ENCODE data around the gene PITPNB.

Gene PITPNB

DNA sequence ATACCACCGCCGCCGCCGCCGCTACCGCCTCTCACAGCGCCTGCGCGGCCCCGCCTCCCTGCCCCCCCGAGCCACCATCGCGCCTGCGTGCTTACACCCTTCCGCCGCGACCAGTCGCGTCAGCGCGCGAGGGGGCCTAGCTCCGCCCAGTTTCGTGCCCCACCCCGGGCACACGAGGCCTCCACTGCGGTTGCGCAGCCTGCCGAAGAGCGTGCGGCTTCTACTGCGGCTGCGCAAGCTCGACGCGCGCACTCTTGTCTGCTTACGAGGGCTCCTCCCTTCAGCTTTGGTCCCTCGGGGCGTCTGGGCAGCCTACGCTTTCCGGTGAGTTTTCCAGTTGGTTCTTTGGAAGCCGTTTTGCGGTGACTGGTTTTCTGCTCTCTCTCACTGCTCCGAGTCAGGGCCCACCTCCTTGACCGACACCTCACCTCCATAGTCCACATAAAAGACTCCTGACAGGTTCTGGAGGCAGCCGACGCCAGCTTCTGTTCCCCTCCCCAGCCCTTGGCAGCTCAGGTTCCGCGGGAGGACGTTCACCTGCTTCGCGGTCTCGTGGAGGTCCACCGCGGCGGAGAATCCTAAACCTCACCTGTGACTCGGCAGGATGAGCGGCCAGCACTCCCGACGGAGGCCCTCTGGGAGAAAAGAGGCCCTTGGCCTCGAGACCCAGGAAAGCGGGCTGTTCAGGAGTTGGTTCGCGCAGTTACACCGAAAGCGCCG, at the start of gene PITPNB:
TSS of gene PITPNB (minus strand) at position 35 of the 720 bp plus-strand sequence. CDS start 65 bp downstream, outside the sequence.
- TF ChIP-seq, protein P1, sequence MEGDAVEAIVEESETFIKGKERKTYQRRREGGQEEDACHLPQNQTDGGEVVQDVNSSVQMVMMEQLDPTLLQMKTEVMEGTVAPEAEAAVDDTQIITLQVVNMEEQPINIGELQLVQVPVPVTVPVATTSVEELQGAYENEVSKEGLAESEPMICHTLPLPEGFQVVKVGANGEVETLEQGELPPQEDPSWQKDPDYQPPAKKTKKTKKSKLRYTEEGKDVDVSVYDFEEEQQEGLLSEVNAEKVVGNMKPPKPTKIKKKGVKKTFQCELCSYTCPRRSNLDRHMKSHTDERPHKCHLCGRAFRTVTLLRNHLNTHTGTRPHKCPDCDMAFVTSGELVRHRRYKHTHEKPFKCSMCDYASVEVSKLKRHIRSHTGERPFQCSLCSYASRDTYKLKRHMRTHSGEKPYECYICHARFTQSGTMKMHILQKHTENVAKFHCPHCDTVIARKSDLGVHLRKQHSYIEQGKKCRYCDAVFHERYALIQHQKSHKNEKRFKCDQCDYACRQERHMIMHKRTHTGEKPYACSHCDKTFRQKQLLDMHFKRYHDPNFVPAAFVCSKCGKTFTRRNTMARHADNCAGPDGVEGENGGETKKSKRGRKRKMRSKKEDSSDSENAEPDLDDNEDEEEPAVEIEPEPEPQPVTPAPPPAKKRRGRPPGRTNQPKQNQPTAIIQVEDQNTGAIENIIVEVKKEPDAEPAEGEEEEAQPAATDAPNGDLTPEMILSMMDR (IDR thresholded peaks at IDR 0.05), result no peak
- no peaks in the 10 kb centered on the region for H3K27me3 ChIP-seq (ENCODE audit: control insufficient read depth, insufficient read depth, low read length)

DNA sequence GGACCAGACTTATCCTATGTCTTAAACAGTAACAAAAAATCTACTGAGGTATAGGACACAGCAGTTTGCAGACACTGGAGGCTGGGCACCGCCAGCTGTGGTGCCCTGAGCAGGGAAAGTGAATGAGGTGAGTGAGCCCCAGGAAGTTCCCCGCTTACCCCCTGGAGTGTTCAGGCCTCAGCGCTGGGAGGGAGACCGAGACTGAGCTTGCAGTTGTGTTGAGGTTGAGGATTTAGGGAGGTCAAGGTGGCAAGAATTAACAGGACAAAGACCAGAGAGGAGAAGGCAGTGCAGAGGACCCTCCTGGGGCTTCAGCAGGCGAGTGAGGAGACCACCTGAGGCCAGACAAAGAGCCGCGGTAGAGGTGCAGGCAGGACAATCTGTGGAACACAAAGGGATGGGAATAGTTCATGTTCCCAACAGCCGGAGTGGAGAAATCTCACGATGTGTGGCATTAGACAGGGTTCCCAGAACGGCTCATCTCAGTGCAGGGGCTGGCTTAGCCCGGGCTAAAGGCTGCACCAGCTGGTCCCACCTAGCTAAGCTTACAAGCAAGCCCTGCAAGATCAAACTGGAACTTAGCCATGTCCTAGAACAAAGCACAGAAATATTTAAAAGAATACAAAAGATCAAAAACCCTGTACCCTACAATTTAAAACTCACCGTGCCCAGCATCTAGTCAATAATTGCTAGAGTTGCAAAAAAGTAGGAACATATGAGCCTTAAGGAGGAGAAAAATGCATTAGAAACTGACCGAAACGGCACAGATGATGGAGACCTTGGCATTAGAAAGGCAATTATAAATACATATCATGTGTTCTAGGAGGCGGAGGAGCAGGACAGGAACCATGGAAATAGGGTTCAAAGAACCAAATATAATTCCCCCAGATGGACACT, 47.4 kb upstream of the PITPNB start:
- no peak overlapping the region for H3K4me3 ChIP-seq (ENCODE audit: low read depth, low read length)
- TF ChIP-seq, protein P1 (IDR thresholded peaks at IDR 0.05), result no peak
- no peaks in the 10 kb centered on the region for H3K79me2 ChIP-seq
- no peaks in the 10 kb centered on the region for H3K36me3 ChIP-seq (ENCODE audit: control insufficient read depth, insufficient read depth, low read length)
- no peaks in the 10 kb centered on the region for H3K27me3 ChIP-seq (ENCODE audit: control insufficient read depth, insufficient read depth, low read length)
- no peak overlapping the region for H3K4me2 ChIP-seq (ENCODE audit: low read length)
- peaks cover under 1% of the 10 kb centered on the region for H3K4me1 ChIP-seq
- H3K9ac ChIP-seq, result no peak overlapping the region
- no peak overlapping the region for H2AFZ ChIP-seq
- H3K9me3 ChIP-seq (ENCODE audit: control insufficient read depth, low read length), result no peaks in the 10 kb centered on the region
- H3K27ac ChIP-seq, result no peak overlapping the region

More for the DNA sequence above, at the start of gene PITPNB:
- no peak within 1 kb of the TSS for H3K9ac ChIP-seq
- no peaks in the 10 kb centered on the region for H3K4me1 ChIP-seq
- peak within 1 kb of the TSS; percentile 92 for H3K4me3 ChIP-seq (ENCODE audit: low read depth, low read length)
- H3K27ac ChIP-seq, result peak within 1 kb of the TSS; percentile 90
- peaks cover 3% of the 10 kb centered on the region for H3K79me2 ChIP-seq
- peak within 1 kb of the TSS; percentile 82 for H2AFZ ChIP-seq
- H3K9me3 ChIP-seq (ENCODE audit: control insufficient read depth, low read length), result no peaks in the 10 kb centered on the region
- H3K4me2 ChIP-seq (ENCODE audit: low read length), result peak within 1 kb of the TSS; percentile 99
- H3K36me3 ChIP-seq (ENCODE audit: control insufficient read depth, insufficient read depth, low read length), result no peaks in the 10 kb centered on the region

DNA sequence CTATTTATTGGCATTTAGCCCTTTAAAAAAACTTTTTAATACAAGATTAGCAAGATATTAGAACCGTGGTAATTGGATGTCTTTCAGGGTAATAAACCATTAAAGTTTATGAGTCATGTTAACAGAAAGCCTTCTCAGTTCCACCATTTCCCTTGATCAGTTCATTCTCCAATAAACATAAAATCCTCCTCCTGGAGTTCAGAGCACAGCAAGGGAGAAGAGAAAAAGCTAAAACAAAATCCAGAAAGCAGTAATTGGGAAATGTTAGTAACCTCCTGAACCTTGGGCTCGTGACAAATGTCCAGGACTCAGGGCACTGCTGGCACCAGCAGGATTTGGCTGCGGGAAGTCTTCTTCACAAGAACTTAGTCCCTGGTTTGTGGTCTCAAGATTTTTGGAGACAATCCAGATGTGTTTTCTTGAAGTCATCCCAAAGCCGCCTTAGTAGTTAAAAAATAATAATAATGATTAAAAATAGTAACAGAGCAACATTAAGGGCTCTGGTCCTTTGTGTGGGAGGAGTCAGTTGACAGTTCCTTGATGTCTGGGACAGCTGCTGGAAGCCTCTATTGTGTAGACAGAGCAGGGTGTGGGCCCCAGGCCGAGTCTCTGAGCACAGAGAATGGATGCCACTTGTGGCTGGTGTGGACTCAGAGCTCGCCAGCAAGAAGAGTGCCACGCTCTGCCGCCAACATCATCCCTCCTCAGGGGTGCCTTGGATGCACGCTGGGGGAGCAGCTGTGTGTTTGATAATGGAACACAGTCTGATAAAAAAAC, 43.4 kb upstream of the PITPNB start:
- H2AFZ ChIP-seq, result no peak overlapping the region
- H3K4me3 ChIP-seq (ENCODE audit: low read depth, low read length), result no peak overlapping the region
- TF ChIP-seq, protein P1 (IDR thresholded peaks at IDR 0.05), result no peak
- H3K9me3 ChIP-seq (ENCODE audit: control insufficient read depth, low read length), result no peaks in the 10 kb centered on the region
- no peak overlapping the region for H3K27ac ChIP-seq
- no peak overlapping the region for H3K4me2 ChIP-seq (ENCODE audit: low read length)
- H3K79me2 ChIP-seq, result no peaks in the 10 kb centered on the region
- H3K4me1 ChIP-seq, result peaks cover 2% of the 10 kb centered on the region
- H3K27me3 ChIP-seq (ENCODE audit: control insufficient read depth, insufficient read depth, low read length), result no peaks in the 10 kb centered on the region
- H3K36me3 ChIP-seq (ENCODE audit: control insufficient read depth, insufficient read depth, low read length), result no peaks in the 10 kb centered on the region
- H3K9ac ChIP-seq, result no peak overlapping the region

DNA sequence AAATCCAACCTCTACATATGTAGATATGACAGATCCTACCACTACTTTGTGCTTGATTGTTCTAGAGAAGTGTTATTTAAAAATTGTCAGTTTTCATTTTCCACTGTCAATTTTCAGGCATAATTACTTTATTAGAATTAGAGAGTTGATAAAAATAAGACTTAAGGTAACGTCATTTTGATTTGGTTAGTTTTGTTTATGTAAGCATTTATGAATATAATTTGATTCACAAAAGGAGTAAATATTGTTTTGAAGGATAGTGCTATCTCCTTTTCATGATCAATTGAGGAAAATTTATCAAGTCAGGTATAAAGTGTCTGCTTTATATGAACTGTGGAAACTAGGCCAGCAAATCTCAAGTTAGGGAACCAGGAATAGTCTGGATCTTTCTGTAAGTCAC, 42.6 kb upstream of the PITPNB start:
- H2AFZ ChIP-seq, result no peak overlapping the region
- no peak overlapping the region for H3K4me3 ChIP-seq (ENCODE audit: low read depth, low read length)
- no peak overlapping the region for H3K4me2 ChIP-seq (ENCODE audit: low read length)
- no peak overlapping the region for H3K27ac ChIP-seq
- peaks cover 2% of the 10 kb centered on the region for H3K4me1 ChIP-seq
- H3K9ac ChIP-seq, result no peak overlapping the region
- no peaks in the 10 kb centered on the region for H3K79me2 ChIP-seq
- H3K36me3 ChIP-seq (ENCODE audit: control insufficient read depth, insufficient read depth, low read length), result no peaks in the 10 kb centered on the region
- no peaks in the 10 kb centered on the region for H3K27me3 ChIP-seq (ENCODE audit: control insufficient read depth, insufficient read depth, low read length)
- H3K9me3 ChIP-seq (ENCODE audit: control insufficient read depth, low read length), result no peaks in the 10 kb centered on the region
- TF ChIP-seq, protein P1 (IDR thresholded peaks at IDR 0.05), result no peak
